Aorta (tissue), 5 donors: ENCODE data around the gene RNF20. TPM values are rescaled to one million over a fixed set of nuclear protein-coding genes. Genes with fewer than 3 reads are reported as not detected.

ENCODE experiments used
- ATAC-seq: fragments of 200-7000 bp; cut with Tn5 transposase; one replicate; pipeline ENCODE4 v1.9.1; 2022; ENCODE audit warnings: moderate library complexity; ENCODE audit not compliant: low FRiP score
- DNase-seq, 2 donors: peaks; one replicate each; pipeline ENCODE4 v3.0.0-alpha.2; 2020
- H3K27ac ChIP-seq, 2 donors: one replicate each; pipeline ENCODE4 v1.5.1; 2013; ENCODE audit warnings: low read length in 2 of 2, mild to moderate bottlenecking in 2 of 2, moderate library complexity in 2 of 2, control low read depth in 1 of 2, inconsistent platforms in 1 of 2, low read depth in 1 of 2
- H3K27me3 ChIP-seq, 2 donors: one replicate each; pipeline ENCODE4 v1.6.1; 2013; ENCODE audit warnings: control low read depth in 1 of 2, low read length in 1 of 2, mild to moderate bottlenecking in 1 of 2, moderate library complexity in 1 of 2; ENCODE audit not compliant: insufficient read depth in 2 of 2, control insufficient read depth in 1 of 2
- H3K36me3 ChIP-seq, 2 donors: one replicate each; pipeline ENCODE4 v1.6.1; 2013; ENCODE audit warnings: control low read depth in 1 of 2, low read length in 1 of 2, mild to moderate bottlenecking in 1 of 2; ENCODE audit not compliant: insufficient read depth in 2 of 2, control insufficient read depth in 1 of 2
- H3K4me1 ChIP-seq, 2 donors: one replicate each; pipeline ENCODE4 v1.6.1; 2013; ENCODE audit warnings: low read length in 2 of 2, control low read depth in 1 of 2, mild to moderate bottlenecking in 1 of 2, moderate library complexity in 1 of 2; ENCODE audit not compliant: insufficient read depth in 2 of 2, control insufficient read depth in 1 of 2
- H3K4me3 ChIP-seq, 2 donors: one replicate each; pipeline ENCODE4 v1.5.1; 2013; ENCODE audit warnings: low read length in 2 of 2, control low read depth in 1 of 2, mild to moderate bottlenecking in 1 of 2
- H3K9me3 ChIP-seq: one replicate; pipeline ENCODE4 v1.6.1; 2013; ENCODE audit warnings: mild to moderate bottlenecking, low read length; ENCODE audit not compliant: control insufficient read depth
- WGBS, 2 donors: extraction: QIAGEN DNeasy Blood & Tissue Kit; methylation state at CpG; one replicate each; pipeline ENCODE4 v1.1.7; 2013; 5-methylcytosine and 5-hydroxymethylcytosine counted together
- intact Hi-C, 2 donors: fragments of 100-400 bp; cut with DNase I; formaldehyde crosslinking; loops; one replicate each; pipeline versions ENCODE4 v1.14.2 to v1.15.0; 2022
- long read RNA-seq, 2 donors: library from polyadenylated mRNA; unstranded; transcript quantifications; one replicate each; pipeline ENCODE4 v2.0.0, GENCODE V29; 2020 to 2021
- polyA plus RNA-seq, 2 donors: library from polyadenylated mRNA; stranded (reverse); fragments of 200-250 nt; gene quantifications; one replicate each; pipeline ENCODE4 v1.2.3, GENCODE V29; 2013
- total RNA-seq, 2 donors: library from RNA; stranded (reverse); fragmentation: NEBNext Ultra II Directional; extraction: Animal tissue kit (Norgen Biotek cat#: 25700); gene quantifications; one replicate each; pipeline ENCODE4 v1.2.1, GENCODE V29; 2021
- donor health status: healthy with polysubstance abuse.
- donor health status: Bipolar disorder and iron deficiency.
- donor health status: DM: no; HTN: no; CAD: no.
- donor health status: DM: no; HTN: no; CAD: no.
- donor health status: DM: yes; HTN: yes; CAD: no.

The RNF20 gene, protein sequence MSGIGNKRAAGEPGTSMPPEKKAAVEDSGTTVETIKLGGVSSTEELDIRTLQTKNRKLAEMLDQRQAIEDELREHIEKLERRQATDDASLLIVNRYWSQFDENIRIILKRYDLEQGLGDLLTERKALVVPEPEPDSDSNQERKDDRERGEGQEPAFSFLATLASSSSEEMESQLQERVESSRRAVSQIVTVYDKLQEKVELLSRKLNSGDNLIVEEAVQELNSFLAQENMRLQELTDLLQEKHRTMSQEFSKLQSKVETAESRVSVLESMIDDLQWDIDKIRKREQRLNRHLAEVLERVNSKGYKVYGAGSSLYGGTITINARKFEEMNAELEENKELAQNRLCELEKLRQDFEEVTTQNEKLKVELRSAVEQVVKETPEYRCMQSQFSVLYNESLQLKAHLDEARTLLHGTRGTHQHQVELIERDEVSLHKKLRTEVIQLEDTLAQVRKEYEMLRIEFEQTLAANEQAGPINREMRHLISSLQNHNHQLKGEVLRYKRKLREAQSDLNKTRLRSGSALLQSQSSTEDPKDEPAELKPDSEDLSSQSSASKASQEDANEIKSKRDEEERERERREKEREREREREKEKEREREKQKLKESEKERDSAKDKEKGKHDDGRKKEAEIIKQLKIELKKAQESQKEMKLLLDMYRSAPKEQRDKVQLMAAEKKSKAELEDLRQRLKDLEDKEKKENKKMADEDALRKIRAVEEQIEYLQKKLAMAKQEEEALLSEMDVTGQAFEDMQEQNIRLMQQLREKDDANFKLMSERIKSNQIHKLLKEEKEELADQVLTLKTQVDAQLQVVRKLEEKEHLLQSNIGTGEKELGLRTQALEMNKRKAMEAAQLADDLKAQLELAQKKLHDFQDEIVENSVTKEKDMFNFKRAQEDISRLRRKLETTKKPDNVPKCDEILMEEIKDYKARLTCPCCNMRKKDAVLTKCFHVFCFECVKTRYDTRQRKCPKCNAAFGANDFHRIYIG
- total RNA-seq (10 to 100 TPM; 41.3 to 48.1 TPM), polyA plus RNA-seq (10 to 100 TPM; 11.0 to 24.0 TPM)
- long read RNA-seq, donor 1, partial matches to known transcripts, result 217 of 237 reads
- long read RNA-seq, donor 1, other reads (novel, unspliced or antisense), result 19 of 237 reads
- long read RNA-seq, donor 2, transcript RNF20-202 (20 exons, 3,940 nt), result major isoform, 12 of 29 reads
- long read RNA-seq, donor 2, partial matches to known transcripts, result 15 of 29 reads
- long read RNA-seq, donor 2, other reads (novel, unspliced or antisense), result 2 of 29 reads

DNA sequence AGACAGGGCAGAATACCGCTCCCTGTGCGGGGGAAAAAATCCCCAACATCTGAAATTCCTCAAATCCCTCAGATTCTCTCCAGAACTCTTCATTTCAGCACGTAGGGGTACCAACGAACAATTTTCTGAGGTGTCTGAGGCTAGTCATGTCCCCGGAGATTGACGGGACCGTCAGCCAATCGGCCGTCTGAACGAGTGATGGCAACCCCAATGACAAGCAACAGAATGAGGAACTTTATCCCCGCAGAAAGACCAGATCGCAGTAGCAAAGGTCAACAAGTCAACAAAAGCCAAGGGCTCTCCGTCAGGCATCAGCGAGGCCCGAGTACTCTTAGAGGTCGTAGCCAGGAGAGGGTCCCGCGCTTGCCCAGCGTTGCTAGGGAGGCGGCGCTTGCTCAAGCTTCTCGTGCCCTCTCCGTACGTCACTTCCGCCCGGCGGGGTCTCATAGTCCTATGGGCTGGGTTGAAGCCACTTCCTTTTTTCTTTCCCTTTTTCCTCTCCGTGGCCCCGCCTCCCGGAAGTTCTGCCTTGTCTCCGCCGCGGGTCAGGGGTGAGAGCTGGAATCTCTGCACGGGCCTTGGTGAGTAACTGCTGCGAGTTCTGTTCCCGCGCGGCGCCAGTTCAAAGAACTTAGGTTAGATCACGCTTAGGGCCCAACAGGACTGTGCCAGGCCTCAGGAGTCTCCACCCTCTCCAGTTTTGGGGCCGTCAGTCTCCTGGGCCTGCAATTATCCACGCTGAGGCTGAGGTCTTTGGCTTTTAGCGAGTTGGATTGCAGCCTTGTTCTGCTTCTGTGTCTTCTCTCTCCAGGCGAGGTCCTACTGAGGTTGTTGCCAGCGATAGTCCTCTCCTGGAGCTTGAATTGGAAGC is at the start of gene RNF20:
RNF20 (plus strand) TSS at position 520 of the 871 bp plus-strand sequence. CDS start 1,571 bp downstream, outside the sequence.
- H3K27me3 ChIP-seq, result no peaks in the 10 kb centered on the region
- peak; percentile 100 for DNase-seq
- H3K36me3 ChIP-seq, result no peaks in the 10 kb centered on the region
- peak; percentile 99 for ATAC-seq
- peak within 1 kb of the TSS in 1 of 2 donors; percentile 97 for H3K27ac ChIP-seq
- H3K4me3 ChIP-seq, result peak within 1 kb of the TSS; percentile 77 to 88
- intact Hi-C loops, result loop anchor here in 1 of 2 donors (5.0 kb wide), 1 partner anchor 136 kb away; the partner anchor contains the start of genes MRPL50 and ZNF189
- 0% methylated on average over 45 of the region's 45 CpGs for WGBS, 2 donors
- peaks cover 0 to 3% of the 10 kb centered on the region in 2 donors for H3K4me1 ChIP-seq
- H3K9me3 ChIP-seq, result no peaks in the 10 kb centered on the region

DNA sequence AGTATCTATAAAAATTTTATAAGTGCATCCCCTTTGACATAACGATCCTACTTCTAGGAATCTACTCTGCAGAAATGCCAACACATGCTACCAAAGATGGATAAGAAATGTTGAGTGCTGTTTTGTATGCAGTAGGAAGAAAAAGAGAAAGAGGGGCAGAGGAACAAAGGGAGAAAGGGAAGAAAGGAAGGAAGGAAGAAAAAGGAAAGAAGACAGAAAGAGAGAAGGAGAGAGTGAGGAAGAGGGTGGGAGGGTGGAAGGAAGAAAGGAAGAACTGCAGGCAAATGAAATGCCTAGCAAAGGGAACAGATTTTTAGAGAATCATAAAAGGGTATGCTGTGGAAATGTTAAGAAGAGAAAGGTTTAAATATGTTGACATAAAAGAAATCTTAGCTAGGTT is 49.6 kb upstream of the RNF20 start:
- H3K27me3 ChIP-seq, result no peaks in the 10 kb centered on the region
- DNase-seq (no peak), ATAC-seq (no peak)
- H3K4me3 ChIP-seq, result no peak overlapping the region
- 78 to 90% methylated on average over 1 of the region's 1 CpG for WGBS, 2 donors
- intact Hi-C loops, result no loop called here
- no peaks in the 10 kb centered on the region for H3K4me1 ChIP-seq
- H3K27ac ChIP-seq, result no peak overlapping the region
- no peaks in the 10 kb centered on the region for H3K9me3 ChIP-seq
- H3K36me3 ChIP-seq, result no peaks in the 10 kb centered on the region

DNA sequence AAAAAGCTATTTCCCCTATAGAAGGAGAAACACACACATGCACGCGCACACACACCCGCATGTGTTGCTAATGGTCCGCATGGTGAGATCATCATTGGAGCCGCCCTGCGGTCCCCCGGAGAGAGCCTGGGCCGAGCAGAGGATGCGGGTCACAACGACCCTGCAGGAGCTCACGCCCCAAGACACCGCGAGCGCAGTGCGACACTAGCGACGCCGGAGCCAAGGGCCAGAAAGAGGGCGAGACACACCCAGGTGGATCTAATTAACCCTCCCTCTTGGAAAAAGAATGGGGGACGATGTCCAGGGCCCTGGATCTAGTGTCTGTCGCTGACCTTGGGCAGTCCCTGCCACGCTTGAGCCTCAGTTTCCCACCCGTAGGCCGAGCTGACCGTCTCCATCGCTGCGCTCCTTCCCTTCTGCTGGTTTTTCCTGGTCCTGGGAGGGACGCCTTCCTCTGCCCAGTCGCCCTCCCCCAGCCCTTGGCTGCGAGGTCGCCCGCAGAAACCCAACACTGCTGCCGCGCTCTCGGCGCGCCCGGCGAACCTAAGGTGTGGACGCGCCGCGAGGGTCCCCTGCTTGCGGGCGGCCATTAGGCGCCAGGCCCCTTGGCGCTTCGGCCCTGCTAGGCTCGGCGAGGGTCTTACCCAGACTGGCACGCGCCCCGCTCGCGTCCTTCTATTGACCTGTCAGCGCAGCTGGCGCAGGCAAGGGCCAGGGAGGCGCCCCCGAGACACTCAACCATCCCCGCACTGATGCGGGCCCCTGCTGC is 47.5 kb upstream of the RNF20 start:
- H3K9me3 ChIP-seq, result no peaks in the 10 kb centered on the region
- H3K4me1 ChIP-seq, result no peaks in the 10 kb centered on the region
- H3K36me3 ChIP-seq, result no peaks in the 10 kb centered on the region
- WGBS, 2 donors, result 1% methylated on average over 52 to 61 of the region's 61 CpGs
- DNase-seq (peak; percentile 65 to 78), ATAC-seq (peak; percentile 79)
- no peaks in the 10 kb centered on the region for H3K27me3 ChIP-seq
- peak overlapping the region; percentile 66 to 72 for H3K27ac ChIP-seq
- intact Hi-C loops, result no loop called here
- H3K4me3 ChIP-seq, result peak overlapping the region; percentile 14 to 86

DNA sequence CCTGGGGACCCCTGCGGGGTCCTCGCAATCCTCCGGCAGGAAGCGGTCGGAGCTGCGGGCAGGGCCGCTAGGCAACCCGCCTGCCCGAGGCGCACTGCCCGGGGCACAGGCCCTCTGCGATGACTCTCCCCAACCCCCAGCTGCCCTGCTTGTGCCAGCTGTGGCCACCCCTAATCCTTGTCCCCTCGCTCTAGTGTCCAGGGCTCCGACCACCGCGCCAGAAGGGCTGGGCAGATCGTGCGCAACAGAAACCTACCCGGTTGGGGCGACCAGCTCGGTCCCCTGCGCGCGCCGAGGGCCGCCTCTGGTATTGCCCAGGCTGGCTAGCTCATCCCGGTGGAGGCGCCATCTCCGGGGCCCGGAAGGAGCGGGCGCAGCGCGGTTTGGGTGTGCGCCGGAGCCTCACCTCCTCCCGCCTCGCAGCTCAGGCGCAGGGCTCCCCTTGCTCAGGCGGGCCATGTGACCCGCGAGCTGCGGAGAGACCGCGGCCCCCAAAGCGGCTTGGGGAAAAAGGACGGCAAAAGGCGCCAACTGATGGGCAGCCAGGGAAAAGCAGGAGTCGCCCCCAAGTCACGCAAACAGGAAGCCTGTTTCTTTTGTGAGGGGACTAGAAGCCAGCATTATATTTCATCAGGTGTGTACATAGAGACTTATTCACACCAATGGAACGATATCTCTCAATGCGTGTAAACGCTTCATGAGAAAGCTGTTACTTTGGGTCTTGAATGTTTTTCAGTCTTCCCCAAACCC is 46.8 kb upstream of the RNF20 start:
- intact Hi-C loops, result no loop called here

DNA sequence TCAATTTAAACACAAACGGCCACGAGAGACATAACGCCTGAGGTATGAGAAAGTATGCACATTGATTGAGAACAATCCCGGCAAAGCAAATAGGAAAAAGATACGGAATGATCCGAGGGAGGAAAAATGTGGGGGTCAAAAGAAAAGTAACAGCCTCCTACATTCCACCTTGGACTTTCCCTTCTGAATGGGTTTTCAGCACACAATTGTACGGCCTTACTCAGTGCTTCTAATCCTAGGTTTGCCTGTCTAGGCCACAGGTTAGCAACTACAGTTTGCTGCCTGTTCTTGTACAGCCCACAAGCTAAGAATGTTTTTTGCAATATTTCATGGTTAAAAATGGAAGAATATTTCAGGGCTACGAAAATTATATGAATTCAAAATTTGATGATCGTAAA is 46.2 kb upstream of the RNF20 start:
- no peaks in the 10 kb centered on the region for H3K36me3 ChIP-seq
- no peaks in the 10 kb centered on the region for H3K9me3 ChIP-seq
- peak overlapping the region; percentile 14 to 86 for H3K4me3 ChIP-seq
- DNase-seq (no peak), ATAC-seq (no peak)
- peak overlapping the region; percentile 66 to 72 for H3K27ac ChIP-seq
- H3K27me3 ChIP-seq, result no peaks in the 10 kb centered on the region
- 28 to 30% methylated on average over 9 of the region's 9 CpGs for whole genome bisulfite sequencing, 2 donors
- no peaks in the 10 kb centered on the region for H3K4me1 ChIP-seq
- intact Hi-C loops, result no loop called here

More for the DNA sequence above, 46.8 kb upstream of the RNF20 start:
- Histone ChIP-seq H3K4me1 (no peaks in the 10 kb centered on the region), H3K4me3 (peak overlapping the region; percentile 14 to 86), H3K27ac (peak overlapping the region; percentile 66 to 72), H3K9me3 (no peaks in the 10 kb centered on the region), H3K36me3 (no peaks in the 10 kb centered on the region), H3K27me3 (no peaks in the 10 kb centered on the region)
- WGBS, 2 donors, result 0% methylated on average over 52 to 53 of the region's 53 CpGs
- peak; percentile 87 for ATAC-seq
- peak; percentile 72 to 84 for DNase-seq

DNA sequence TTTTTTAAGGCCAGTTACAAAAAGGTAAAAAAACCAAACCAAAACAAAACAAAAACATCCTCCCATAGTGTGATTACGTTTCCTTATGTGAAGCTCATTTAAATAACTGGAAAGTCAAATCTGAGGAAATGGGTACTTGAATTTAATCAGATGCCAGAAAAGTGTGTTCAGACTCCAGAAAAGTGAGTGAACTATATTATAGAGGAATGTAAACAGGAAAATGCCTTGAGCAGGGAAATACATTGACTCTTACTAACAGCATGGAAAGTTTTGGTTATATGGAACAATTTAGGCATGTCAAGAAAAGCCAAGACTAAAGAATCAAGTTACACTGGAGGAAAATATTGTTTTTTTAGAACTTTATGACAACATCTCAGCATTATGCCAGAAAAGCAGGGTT is 37.8 kb upstream of the RNF20 start:
- Histone ChIP-seq H3K4me3 (no peak overlapping the region), H3K36me3 (no peaks in the 10 kb centered on the region), H3K9me3 (no peaks in the 10 kb centered on the region), H3K27me3 (no peaks in the 10 kb centered on the region), H3K27ac (no peak overlapping the region), H3K4me1 (no peaks in the 10 kb centered on the region)
- intact Hi-C loops, result no loop called here
- WGBS, 2 donors, result 9 to 11% methylated on average over 1 of the region's 1 CpG
- ATAC-seq (no peak), DNase-seq (no peak)

DNA sequence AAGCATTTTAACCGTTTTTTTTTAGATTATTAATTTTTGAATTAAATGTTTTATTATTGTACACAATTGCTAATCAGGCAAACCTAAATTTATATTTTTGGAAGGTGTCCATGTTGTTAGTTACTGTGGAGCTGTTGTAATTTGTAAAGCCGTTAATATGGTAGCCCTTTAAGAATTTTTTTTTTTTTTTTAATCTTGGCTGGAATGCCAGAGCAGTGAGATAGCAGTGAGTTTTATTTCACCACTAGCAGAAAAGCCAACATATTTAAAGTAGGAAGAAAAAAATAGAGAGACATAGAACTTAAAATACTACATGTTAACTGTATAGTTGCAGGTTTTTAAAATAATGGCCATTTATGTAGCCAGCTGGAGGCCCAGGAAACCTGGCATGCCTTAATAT is 35.3 kb upstream of the RNF20 start:
- DNase-seq (no peak), ATAC-seq (no peak)
- H3K4me3 ChIP-seq, result no peak overlapping the region
- H3K9me3 ChIP-seq, result no peaks in the 10 kb centered on the region
- no peaks in the 10 kb centered on the region for H3K27me3 ChIP-seq
- H3K36me3 ChIP-seq, result no peaks in the 10 kb centered on the region
- intact Hi-C loops, result no loop called here
- H3K4me1 ChIP-seq, result no peaks in the 10 kb centered on the region
- no peak overlapping the region for H3K27ac ChIP-seq
- WGBS, 2 donors, result 10 to 12% methylated on average over 2 of the region's 2 CpGs
